Measurements from ENCODE around the gene WHRN. TPM values are rescaled to one million over a fixed set of nuclear protein-coding genes. Genes with fewer than 3 reads are reported as not detected.

The WHRN gene
- total RNA-seq, 1 donor from 2014 or later = 9.1 TPM

GRCh38 chr9:114357911-114358328 is 147.4 kb downstream of the WHRN start:
- Histone ChIP-seq H3K36me3 (peaks cover 4 to 91% of the 10 kb centered on the region in 2 donors), H3K4me3 (no peak overlapping the region), H3K9me3 (no peaks in the 10 kb centered on the region), H3K27me3 (no peaks in the 10 kb centered on the region), H3K27ac (no peak overlapping the region), H3K4me1 (no peaks in the 10 kb centered on the region)
- intact Hi-C loops (cut with DNase I) = no loop called here
- DNase-seq (ENCODE audit: extremely low spot score in 2 of 2) = no peak
- TF ChIP-seq CTCF (IDR thresholded peaks at IDR 0.05) (no peak), POLR2AphosphoS5 (IDR thresholded peaks at IDR 0.05; ENCODE audit: insufficient read depth in 1 of 2, low read depth in 1 of 2) (no peak), POLR2A (IDR thresholded peaks at IDR 0.05) (no peak)

GRCh38 chr9:114357360-114357759 is 147.9 kb downstream of the WHRN start:
- no peak for DNase-seq (ENCODE audit: extremely low spot score in 2 of 2)
- no peaks in the 10 kb centered on the region for H3K4me1 ChIP-seq
- no peaks in the 10 kb centered on the region for H3K9me3 ChIP-seq
- H3K27ac ChIP-seq = no peak overlapping the region
- TF ChIP-seq POLR2AphosphoS5 (IDR thresholded peaks at IDR 0.05; ENCODE audit: insufficient read depth in 1 of 2, low read depth in 1 of 2) (no peak), POLR2A (IDR thresholded peaks at IDR 0.05) (no peak), CTCF (IDR thresholded peaks at IDR 0.05) (no peak)
- H3K36me3 ChIP-seq = peaks cover 4 to 91% of the 10 kb centered on the region in 2 donors
- no peaks in the 10 kb centered on the region for H3K27me3 ChIP-seq
- intact Hi-C loops (cut with DNase I) = no loop called here
- H3K4me3 ChIP-seq = no peak overlapping the region

GRCh38 chr9:114356792-114357191 is 148.5 kb downstream of the WHRN start:
- no peak overlapping the region for H3K27ac ChIP-seq
- intact Hi-C loops (cut with DNase I) = no loop called here
- no peaks in the 10 kb centered on the region for H3K9me3 ChIP-seq
- no peaks in the 10 kb centered on the region for H3K4me1 ChIP-seq
- H3K27me3 ChIP-seq = no peaks in the 10 kb centered on the region
- no peak for TF ChIP-seq CTCF (IDR thresholded peaks at IDR 0.05)
- H3K36me3 ChIP-seq = peaks cover 4 to 89% of the 10 kb centered on the region in 2 donors
- no peak overlapping the region for H3K4me3 ChIP-seq
- DNase-seq (ENCODE audit: extremely low spot score in 2 of 2) = no peak

- no peak for DNase-seq (ENCODE audit: extremely low spot score in 2 of 2)
- Histone ChIP-seq H3K36me3 (peaks cover 4 to 85% of the 10 kb centered on the region in 2 donors), H3K27ac (no peak overlapping the region), H3K4me3 (no peak overlapping the region), H3K27me3 (no peaks in the 10 kb centered on the region), H3K9me3 (no peaks in the 10 kb centered on the region), H3K4me1 (no peaks in the 10 kb centered on the region)
- TF ChIP-seq CTCF (IDR thresholded peaks at IDR 0.05) = no peak
- TF ChIP-seq POLR2AphosphoS5 (IDR thresholded peaks at IDR 0.05; ENCODE audit: insufficient read depth in 1 of 2, low read depth in 1 of 2) = no peak
- TF ChIP-seq POLR2A (IDR thresholded peaks at IDR 0.05) = no peak
- intact Hi-C loops (cut with DNase I) = no loop called here
Measured at GRCh38 chr9:114355821-114356220, 149.5 kb downstream of the WHRN start.

Small RNAs within 50 kb of the gene (small RNA-seq; reads per million reads assigned to genes)
- not detected for gene AL138895.2

Other genes starting within 250 kb of the WHRN start
- not detected for gene ORM1, start 182.4 kb downstream of the WHRN start, total RNA-seq
- not detected for gene ORM2, start 175.6 kb downstream of the WHRN start, total RNA-seq
- gene AKNA, start 117.5 kb downstream of the WHRN start, total RNA-seq = 55.0 TPM
- 161 TPM for gene ATP6V1G1, start 82.3 kb upstream of the WHRN start, total RNA-seq
- gene TMEM268, start 105.8 kb upstream of the WHRN start, total RNA-seq = 11.5 TPM
- gene TEX53, start 152.3 kb upstream of the WHRN start, total RNA-seq = not detected
- not detected for gene TEX48, start 176.7 kb upstream of the WHRN start, total RNA-seq